HG02840 (cell line): Measurements from ENCODE around the gene ETFA.
"Not testable (repeated sequence)": the region's sequence is repeated elsewhere in the genome, so short reads cannot be mapped to it uniquely, and the experiment has no call there.

ENCODE experiments used
- ATAC-seq: cut with Tn5 transposase; IDR thresholded peaks from one replicate; pipeline ENCODE4 v1.9.1; 2021; ENCODE audit warnings: mild to moderate bottlenecking, moderate library complexity, moderate number of reproducible peaks; ENCODE audit not compliant: unreplicated experiment, low FRiP score

The ETFA gene

DNA sequence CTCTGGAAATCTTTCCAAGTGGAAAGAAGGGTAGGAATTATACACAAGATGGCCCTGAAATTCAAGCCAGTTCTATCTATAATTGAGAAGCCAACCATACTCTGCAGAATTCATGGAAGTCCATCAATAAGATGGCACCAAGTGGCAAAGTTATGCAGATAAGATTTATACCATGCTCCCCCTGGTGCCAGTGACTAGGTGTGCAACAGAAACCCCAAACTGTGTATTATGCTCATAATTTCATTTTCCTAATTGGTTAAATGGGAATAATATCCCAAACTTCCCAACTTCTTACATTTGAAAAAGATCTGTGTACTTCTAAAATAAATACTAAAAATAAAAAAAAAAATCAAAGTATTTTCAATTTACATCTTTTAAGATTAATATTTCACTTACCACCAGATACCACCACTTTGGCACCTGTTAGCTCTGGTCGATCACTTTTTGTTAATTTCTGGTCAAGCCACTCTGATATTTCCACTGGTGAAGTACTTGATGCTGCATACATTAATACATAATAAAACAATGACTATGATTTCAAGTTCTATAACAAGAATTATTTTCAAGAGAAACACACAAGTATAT lies 25.9 kb downstream of the ETFA start:
- ATAC-seq: no peak

DNA sequence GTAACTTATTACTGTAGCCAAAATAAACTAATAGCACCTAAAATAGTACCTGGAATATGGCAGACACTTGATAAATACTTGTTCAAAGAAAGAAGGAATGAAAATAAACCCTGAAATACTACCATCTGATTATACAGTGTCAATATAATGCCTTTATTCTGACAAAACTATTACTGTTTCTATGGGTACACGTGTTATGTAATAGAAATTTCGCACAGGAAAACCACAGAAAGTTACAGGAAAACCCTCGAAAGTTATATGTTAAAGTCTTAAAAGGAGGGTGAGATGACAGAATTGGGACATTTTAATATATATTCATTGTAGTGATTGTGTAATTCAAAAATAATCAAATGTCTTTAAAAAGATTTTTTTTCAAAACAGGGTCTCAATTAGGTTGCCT lies 28.8 kb downstream of the ETFA start:
- no peak for ATAC-seq

DNA sequence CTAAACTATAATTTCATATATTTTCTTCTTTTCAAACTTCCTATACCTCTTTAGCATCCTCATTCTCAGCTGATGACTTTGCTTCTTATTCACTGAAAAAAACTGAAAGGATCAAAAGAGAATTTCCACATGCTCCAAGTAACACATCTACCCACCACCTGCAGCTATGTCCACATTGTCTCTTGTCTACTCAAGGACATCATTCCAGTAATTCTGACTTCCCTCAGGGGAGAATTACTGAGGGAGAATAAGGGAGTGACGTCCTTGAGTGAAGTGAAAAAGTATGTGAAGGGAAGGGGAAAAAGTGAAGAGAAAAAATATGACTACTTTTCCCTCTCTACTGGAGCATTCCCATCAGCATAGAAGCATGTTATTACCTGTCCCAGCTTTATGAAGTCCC lies 32.6 kb downstream of the ETFA start:
- no peak for ATAC-seq

DNA sequence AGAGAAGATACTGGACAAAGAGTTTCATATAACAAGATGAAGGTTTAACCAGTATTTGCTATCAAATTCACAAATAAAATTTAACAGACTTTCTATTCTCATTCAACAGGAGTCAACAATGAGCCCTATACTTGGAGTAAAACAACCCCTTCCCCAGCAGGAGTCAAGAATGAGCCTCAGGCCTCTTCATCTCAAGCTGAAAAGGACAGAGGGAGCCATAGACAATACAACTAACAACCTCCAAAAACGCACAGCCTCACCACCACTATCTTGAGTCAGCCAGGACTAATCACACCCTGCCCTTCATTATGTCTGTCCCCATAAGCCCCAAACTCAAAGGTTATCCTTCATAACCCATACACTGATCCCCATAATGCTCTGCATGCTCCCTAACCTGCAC lies 36.4 kb downstream of the ETFA start:
- no peak for ATAC-seq

DNA sequence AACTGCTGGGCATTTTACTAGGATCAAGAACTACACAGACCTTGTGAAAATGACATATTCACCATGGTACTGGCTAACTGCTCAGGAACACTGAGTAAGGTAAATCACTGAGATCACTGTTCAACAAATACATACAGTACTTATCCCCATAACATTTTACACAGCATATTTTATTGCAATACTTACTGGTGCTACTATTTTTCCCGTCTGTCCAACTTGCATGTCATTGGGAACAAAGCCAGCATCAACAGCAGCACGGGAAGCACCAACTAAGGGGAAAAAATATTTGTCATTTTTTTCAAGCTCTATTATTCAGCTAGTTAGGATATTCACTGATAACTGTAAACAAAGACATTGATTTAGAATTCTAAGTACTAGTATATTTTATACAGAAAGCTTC lies 37.0 kb downstream of the ETFA start:
- no peak for ATAC-seq

DNA sequence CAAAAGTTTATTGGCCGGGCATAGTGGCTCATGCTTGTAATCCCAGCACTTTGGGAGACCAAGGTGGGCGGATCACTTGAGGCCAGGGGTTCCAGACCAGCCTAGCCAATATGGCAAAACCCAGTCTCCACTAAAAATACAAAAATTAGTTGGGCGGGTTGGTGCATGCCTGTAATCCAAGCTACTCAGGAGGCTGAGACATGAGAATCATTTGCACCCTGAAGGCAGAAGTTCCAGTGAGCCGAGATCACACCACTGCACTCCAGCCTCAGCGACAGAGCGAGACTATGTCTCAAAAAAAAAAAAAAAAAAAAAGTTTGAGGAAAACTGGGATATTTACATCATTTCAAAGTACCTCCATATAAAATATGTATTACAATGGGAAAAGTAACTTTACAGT lies 40.4 kb downstream of the ETFA start:
- no peak for ATAC-seq

DNA sequence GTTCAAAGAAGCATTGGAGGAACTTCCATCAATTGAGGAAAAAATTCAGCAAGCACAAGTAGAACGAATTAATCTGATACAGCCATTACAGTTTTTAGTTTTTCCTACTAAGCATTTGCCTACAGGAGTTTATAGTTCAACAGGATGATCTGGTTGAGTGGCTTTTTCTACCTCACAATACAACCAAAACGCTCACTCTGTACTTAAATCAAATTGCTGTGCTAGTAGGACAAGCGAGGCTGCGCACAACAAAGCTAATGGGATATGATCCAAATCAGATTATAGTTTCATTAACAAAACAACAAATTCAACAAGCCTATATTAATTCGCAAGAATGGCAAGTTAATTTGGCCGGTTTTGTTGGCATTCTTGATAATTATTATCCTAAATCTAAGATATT lies 44.2 kb downstream of the ETFA start:
- no peak for ATAC-seq

DNA sequence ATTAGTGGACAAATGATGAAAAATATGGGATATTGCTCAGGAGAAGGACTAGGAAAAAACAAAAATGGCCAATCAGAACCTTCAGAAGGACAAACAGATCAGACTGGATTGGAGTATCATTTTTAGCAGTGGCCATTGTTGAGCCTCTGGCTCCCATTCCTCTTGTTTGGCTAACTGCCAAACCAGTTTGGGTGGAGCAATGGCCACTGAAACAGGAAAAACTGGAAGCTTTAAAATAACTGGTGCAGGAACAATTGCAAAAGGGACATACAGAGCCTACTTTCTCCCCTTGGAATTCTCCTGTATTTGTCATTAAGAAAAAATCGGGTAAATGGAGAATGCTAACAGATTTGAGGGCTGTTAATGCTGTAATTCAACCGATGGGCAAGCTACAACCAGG lies 45.5 kb downstream of the ETFA start:
- not testable (repeated sequence) for ATAC-seq

DNA sequence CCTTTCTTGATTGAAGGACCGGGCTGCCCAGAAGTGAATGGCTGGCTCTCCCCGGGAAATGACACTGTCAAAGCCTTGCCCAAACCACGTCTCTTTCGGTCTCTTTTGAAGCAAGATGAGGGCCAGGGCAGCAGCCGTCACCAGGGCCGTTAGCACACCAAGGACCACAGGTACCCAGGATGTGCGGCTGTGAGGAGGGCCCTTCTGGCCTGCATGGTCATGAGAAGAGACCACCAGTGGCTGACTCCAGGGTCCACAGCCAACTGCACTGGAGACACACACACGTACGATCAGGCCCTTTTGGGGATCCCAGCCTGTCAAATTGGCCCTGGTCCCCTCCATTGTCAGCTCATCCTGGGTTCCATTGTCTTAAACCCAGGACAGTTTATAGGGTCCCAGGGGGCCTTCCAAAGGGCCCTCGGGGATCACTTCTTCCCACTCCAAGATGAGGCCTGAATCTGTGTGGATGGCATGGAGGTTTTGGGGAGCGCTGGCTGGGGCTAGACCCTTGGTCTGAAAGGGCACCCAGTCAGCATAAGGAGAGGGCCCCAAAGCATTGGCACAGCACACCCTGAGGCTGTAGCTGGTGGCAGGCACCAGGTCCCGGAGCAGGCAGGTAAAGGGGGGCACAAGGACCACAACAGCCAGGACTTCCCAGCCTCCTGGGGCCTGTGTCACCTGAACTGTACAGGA lies 50.9 kb downstream of the ETFA start:
- ATAC-seq: no peak

DNA sequence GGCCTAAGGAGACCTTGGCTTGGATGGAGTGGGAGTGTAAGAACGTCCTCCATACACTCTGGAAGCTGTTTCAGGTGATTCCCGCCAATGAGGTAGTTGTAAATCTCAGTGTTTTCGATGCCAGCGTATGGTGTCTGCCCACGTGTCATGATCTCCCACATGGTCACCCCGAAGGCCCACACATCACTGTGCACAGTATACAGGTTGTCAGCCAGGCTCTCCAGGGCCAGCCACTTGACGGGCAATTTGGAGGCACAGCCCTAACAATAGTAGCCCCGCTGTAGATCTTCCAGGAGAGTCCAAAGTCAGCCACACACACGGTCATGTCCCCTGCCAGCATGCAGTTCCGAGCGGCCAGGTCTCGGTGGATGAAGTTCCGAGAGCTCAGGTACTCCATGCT lies 51.9 kb downstream of the ETFA start:
- ATAC-seq: no peak

DNA sequence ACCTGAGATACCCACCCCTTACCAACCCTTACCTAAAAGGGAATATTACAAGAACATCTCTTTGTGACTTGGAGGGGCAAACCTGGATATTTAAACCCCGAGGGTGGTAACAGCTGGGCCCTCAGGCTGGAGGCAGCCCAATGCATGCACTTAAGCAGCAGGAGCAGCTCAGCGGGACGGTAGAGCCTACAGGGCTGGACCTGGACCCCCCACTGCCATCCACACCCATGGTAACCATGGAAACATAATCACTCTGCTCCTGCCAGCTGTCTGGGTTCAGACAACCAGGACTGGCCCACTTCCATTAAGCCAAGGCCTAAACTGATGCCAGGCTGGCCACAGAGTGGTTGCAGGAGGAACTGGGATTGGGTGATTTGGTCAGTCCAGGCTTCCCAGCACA lies 52.8 kb downstream of the ETFA start:
- no peak for ATAC-seq

DNA sequence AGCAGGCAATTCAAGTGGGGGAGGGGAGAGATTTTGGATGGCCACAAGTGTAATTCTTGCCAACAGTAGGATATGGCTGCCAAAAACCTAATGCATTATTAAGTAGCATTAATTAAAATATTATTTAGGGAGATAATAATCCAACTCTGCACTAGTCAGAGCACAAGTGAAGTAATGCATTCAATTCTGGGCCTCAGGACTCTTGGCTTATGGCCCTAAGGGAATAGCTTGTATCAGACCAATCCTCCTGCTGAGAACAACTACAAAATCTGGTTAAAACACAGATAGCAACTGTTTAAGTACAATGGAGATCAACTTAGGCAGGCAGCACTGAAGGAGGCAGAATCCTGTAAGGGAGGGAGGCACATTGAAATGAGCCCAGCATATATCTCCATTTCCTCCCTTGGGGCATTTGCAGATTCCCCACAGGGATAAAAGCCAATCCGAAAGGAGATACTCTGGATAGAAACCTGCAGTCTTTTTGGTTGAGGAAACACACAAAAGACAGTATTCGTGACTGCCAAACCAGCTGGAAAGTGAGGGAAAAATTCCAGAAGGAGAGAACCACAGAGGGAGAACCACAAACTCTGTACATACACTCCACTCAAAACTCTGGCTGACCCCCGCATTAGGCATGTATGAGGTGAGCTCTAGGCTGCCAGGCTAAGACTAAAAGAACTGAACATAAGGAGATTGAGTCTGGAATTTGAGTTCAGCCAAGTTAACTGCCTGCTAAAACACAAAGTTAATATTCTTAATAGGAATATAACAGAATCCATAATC lies 57.4 kb downstream of the ETFA start:
- ATAC-seq: no peak

DNA sequence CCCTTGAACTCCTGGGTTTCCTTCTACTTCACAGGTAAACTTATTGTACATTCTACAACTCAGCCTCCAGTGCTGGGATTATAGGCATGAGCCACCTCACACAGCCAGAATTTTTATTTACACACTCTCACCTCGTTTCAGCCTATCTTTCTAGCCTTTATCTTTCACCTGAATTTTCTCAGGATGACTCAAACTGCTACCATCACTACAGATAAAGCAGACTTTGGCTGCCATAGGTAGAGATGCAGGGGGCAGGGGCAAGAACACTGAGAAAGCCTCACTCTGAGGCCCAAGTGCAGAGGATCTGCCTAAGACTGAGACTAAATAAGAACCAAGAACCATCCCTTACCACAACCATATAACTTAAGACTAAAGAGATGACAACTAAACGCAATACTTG lies 59.0 kb downstream of the ETFA start:
- no peak for ATAC-seq

DNA sequence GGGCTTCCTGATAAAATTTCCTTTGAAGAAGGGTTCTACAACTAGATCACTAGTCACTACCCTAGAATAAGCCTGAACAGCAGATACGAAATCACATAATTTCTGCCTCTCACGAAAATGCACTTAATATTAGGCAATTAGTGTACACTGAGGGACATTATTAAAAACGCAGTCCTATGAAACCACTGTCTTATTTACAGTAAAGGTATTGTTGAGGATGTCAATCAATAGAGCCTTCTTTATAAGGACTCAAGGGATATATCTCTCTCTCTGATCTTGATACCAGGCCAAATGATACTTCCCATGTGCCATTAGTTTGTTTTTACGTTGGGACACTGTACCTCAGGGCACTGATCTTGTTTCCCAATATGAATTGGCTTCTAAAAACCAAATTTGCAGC lies 59.6 kb downstream of the ETFA start:
- ATAC-seq: no peak

DNA sequence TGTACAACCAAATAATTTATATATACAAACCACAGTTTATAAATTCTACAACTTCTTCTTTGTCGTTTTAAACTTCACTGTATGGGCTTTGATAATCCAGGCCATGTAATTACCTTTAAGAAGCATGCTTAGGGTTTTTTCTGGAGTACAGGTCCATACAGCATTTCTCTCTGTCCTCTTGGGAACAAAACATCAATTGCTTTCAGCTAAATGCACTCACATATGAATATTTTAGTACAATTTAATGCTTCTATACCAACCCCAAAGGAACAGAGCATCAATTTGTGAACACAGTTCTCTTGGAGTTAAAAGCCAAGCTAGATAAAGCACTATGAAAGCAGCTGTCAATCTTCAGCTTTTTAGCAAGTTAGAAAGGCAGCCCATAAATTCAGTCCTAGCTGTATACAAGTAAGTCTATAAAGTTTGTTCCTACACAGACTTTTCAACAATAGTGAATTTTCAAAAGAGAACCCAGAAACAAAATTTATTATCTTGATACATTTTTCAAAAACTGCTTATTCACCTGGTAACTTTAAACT lies 66.1 kb downstream of the ETFA start:
- ATAC-seq: no peak

DNA sequence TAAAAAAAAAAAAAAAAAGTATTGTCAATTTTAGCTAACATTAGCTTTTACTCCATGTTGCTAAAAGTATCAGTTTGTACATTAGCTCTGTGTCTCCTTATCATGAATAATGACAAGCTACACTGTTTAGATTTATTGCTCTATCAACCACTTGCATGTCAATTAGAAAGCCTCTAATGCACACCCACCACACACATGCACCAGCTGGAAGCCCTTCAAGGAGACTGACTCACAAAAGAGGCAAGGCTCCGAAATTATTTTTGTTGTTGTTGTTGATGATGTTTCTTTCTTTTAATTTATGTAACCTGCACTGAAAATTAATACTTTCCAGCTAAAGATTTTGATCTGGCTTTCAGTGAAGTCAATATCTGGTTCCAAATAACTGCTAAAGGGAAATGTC lies 71.5 kb downstream of the ETFA start:
- ATAC-seq: no peak

DNA sequence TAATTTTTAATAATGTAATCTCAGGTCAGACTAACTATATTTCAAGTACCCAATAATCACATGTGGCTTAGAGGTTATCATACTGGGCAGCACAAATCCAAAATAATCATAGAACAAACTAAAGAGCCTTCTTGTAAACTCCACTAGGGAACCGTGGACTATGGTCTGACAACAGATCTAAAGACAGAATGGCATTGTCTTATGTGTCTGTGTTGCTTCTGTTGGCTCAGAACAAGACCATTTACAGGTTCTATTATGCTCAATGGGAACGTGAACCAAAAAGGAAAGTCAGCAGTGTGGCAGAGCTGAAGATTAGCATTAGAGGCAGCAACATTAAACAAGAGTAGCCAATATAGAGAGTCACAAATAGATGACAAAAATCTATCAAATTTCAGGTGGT lies 74.9 kb downstream of the ETFA start:
- ATAC-seq: no peak

DNA sequence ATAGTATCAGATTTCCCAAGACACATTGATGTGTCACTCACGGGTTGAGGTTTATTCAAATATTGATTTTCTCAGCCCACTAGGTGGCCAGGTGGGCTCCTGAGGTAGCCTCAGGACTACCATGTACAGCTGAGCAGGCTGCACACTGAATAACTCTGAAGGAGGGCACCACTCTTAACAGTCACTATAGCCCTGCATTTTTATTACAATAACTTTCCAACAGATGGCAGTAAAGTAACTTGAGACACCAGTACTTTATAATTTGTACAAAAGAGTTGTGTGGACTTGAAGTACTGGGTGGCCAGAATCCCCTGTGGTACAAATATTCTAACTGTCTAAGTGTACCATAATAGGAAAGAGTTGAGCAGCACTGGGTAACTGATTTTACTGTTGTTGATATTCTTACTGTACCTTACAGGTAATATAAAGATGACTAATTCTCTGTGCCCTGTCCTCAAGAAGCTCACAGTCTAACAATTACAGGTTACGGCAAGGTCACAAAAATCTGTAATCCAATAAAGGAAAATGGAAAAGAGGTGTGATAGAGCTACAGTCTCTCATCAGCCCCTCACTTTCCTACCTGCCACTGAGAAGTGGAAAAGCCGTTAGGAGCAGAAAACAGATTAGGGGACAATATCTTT lies 76.0 kb downstream of the ETFA start:
- no peak for ATAC-seq

DNA sequence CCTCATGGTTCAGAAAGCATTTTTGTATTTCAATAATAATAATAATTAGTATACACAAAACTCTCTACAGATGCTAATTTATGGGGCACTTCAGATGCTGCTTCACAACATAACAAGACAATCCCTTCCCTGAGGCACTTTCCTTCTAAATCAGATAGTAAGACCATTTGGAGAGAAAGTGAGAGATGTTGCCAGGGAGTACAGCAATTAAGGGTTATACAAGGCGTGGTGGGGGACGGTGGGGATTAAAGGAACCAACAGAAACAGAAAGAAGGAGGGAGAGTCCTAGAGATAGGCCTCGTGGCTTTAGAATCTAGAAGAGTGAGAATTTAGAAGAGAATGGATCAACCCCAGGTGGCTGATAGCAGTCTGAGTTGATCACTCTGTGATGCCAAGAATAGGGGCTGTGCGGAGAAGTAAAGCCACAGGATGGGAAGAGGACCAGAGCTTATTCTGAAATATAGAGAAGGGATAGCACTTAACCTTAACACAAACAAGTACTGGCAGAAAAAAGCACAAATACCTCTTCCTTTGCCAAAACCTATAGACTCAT lies 76.9 kb downstream of the ETFA start:
- no peak for ATAC-seq

DNA sequence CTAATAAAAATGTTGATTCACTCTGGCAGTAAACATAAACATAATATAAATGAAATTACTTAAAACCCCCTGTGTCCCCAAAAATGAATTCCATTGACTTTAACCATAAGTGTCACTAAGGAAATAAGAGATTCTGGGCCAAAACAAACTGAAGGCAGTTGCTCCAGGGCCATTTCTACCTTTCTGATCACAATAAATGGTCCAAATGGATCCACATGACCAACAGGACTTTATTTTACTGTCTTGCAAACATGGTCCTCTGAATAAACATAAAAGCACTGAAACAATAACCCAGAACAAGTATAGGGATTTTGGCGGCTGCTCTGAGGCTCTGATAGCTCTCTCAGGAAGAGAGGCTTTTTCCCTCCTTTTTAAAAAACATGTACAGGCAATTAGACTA lies 77.3 kb downstream of the ETFA start:
- ATAC-seq: no peak

DNA sequence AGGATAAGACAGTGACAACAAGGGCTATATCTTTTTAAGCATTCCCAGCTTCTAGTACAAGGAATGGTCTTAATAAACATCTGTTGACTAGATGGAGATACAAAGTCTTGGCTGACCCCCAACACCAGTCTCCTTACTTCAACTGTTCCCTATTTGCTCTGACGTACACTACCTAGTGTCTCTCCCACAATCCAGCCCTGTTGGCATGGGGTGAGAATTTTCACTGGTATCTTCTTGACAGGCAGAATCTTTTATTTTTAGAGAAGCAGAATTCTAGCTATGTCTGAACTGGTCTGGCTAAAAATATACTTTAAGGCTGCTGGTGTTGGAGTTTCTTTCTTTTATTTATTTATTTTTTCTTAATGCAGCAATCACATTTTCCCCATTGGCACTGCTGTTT lies 82.0 kb downstream of the ETFA start:
- no peak for ATAC-seq
